Colonic mucosa (tissue), 4 donors: ENCODE data around the gene MFSD2A. TPM values are rescaled to one million over a fixed set of nuclear protein-coding genes. Genes with fewer than 3 reads are reported as not detected.

Experiments used
- DNase-seq: peaks from one replicate; pipeline ENCODE4 v3.0.0-alpha.2; 2020
- H3K27ac ChIP-seq: fragments of 200-600 bp; one replicate; pipeline ENCODE4 v1.8.0; 2021
- H3K27me3 ChIP-seq: fragments of 200-600 bp; one replicate; pipeline ENCODE4 v1.8.0; 2021
- H3K36me3 ChIP-seq: fragments of 200-600 bp; one replicate; pipeline ENCODE4 v1.8.0; 2021
- H3K4me1 ChIP-seq: fragments of 200-600 bp; one replicate; pipeline ENCODE4 v1.8.0; 2021; ENCODE audit warnings: mild to moderate bottlenecking
- H3K4me3 ChIP-seq: fragments of 200-600 bp; one replicate; pipeline ENCODE4 v1.8.0; 2021
- H3K9ac ChIP-seq, 2 donors: one replicate each; pipeline ENCODE4 v1.7.0; 2013; ENCODE audit warnings: control low read depth in 2 of 2, low read depth in 2 of 2, low read length in 2 of 2
- H3K9me3 ChIP-seq: fragments of 200-600 bp; one replicate; pipeline ENCODE4 v1.8.0; 2021
- CTCF ChIP-seq: fragments of 200-600 bp; IDR thresholded peaks from one replicate; pipeline ENCODE4 v1.8.0; 2022; ENCODE audit warnings: antibody characterized with exemption, mild to moderate bottlenecking
- intact Hi-C: fragments of 100-400 bp; cut with DNase I; formaldehyde crosslinking; loops from one replicate; pipeline ENCODE4 v1.14.1; 2022
- total RNA-seq, 2 donors: library from RNA; stranded (reverse); fragmentation: NEBNext Ultra II Directional in 1 of 2; extraction: Animal tissue kit (Norgen Biotek cat#: 25700) in 1 of 2; gene quantifications; one replicate each; pipeline ENCODE4 v1.2.1, GENCODE V29; 2021
- donor health status: healthy.
- donor health status: DM: no; HTN: no; CAD: no.
- donor health status: DM: no; HTN: no; CAD: no.

MFSD2A gene
- total RNA-seq, 2 donors from 2014 or later: 15.6 to 27.2 TPM

DNA sequence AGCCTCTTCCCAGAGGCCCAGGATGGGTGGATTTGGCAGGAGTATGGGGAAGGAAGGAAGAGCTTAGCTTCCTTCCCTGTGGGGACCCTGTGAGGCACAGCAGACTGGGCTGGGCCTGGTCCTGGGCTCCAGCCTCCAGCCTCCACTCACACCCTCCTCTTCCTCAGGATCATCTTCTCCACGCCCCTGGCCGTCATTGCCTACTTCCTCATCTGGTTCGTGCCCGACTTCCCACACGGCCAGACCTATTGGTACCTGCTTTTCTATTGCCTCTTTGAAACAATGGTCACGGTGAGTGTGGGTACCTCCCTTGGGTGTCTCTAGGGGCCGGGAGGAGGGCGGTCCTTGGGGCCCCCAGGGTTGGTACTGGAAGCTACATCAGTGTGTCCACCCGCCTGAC lies 10.1 kb downstream of the MFSD2A start:
- no peak for TF ChIP-seq CTCF
- H3K27me3 ChIP-seq: no peaks in the 10 kb centered on the region
- no peaks in the 10 kb centered on the region for H3K9me3 ChIP-seq
- intact Hi-C loops: no loop called here
- no peak overlapping the region for H3K27ac ChIP-seq
- H3K4me3 ChIP-seq: no peak overlapping the region
- DNase-seq: no peak
- H3K9ac ChIP-seq: no peak overlapping the region
- H3K36me3 ChIP-seq: peaks cover 5% of the 10 kb centered on the region
- H3K4me1 ChIP-seq: no peaks in the 10 kb centered on the region

- DNase-seq: no peak
- Histone ChIP-seq H3K9ac (no peak overlapping the region), H3K27me3 (no peaks in the 10 kb centered on the region), H3K36me3 (peaks cover 5% of the 10 kb centered on the region), H3K4me3 (no peak overlapping the region), H3K4me1 (no peaks in the 10 kb centered on the region), H3K27ac (no peak overlapping the region), H3K9me3 (no peaks in the 10 kb centered on the region)
- no peak for TF ChIP-seq CTCF
- intact Hi-C loops: no loop called here
Observed at GRCh38 chr1:39969048-39969447, 14.1 kb downstream of the MFSD2A start.

GRCh38 chr1:39969531-39970270 lies 14.8 kb downstream of the MFSD2A start:
- H3K9me3 ChIP-seq: no peaks in the 10 kb centered on the region
- H3K4me3 ChIP-seq: no peak overlapping the region
- H3K4me1 ChIP-seq: no peaks in the 10 kb centered on the region
- peak overlapping the region in 1 of 2 donors; percentile 1 for H3K9ac ChIP-seq
- H3K27me3 ChIP-seq: no peaks in the 10 kb centered on the region
- DNase-seq: no peak
- no peak for TF ChIP-seq CTCF
- H3K27ac ChIP-seq: no peak overlapping the region
- intact Hi-C loops: loop anchor here (5.0 kb wide), 1 partner anchor 63 kb away; no protein-coding TSS in a partner anchor
- H3K36me3 ChIP-seq: peaks cover 5% of the 10 kb centered on the region

- TF ChIP-seq CTCF: no peak
- Histone ChIP-seq H3K9ac (peak overlapping the region; percentile 1 to 3), H3K36me3 (peaks cover 5% of the 10 kb centered on the region), H3K27me3 (no peaks in the 10 kb centered on the region), H3K27ac (no peak overlapping the region), H3K9me3 (no peaks in the 10 kb centered on the region), H3K4me1 (no peaks in the 10 kb centered on the region), H3K4me3 (no peak overlapping the region)
- intact Hi-C loops: loop anchor here (5.0 kb wide), 1 partner anchor 62 kb away; no protein-coding TSS in a partner anchor
- no peak for DNase-seq
Observed at GRCh38 chr1:39970274-39970673, 15.3 kb downstream of the MFSD2A start.

GRCh38 chr1:39971138-39971537 lies 16.2 kb downstream of the MFSD2A start:
- no peak overlapping the region for H3K4me3 ChIP-seq
- TF ChIP-seq CTCF: no peak
- H3K27ac ChIP-seq: no peak overlapping the region
- H3K9me3 ChIP-seq: no peaks in the 10 kb centered on the region
- DNase-seq: no peak
- intact Hi-C loops: loop anchor here (5.0 kb wide), 1 partner anchor 61 kb away; no protein-coding TSS in a partner anchor
- H3K36me3 ChIP-seq: peaks cover 2% of the 10 kb centered on the region
- no peaks in the 10 kb centered on the region for H3K4me1 ChIP-seq
- H3K27me3 ChIP-seq: no peaks in the 10 kb centered on the region
- no peak overlapping the region for H3K9ac ChIP-seq
